ENCODE results near the gene ATRNL1. TPM values are rescaled to one million over a fixed set of nuclear protein-coding genes. Genes with fewer than 3 reads are reported as not detected.

Gene ATRNL1
- total RNA-seq, 1 donor from 2014 or later = 0.74 TPM

DNA sequence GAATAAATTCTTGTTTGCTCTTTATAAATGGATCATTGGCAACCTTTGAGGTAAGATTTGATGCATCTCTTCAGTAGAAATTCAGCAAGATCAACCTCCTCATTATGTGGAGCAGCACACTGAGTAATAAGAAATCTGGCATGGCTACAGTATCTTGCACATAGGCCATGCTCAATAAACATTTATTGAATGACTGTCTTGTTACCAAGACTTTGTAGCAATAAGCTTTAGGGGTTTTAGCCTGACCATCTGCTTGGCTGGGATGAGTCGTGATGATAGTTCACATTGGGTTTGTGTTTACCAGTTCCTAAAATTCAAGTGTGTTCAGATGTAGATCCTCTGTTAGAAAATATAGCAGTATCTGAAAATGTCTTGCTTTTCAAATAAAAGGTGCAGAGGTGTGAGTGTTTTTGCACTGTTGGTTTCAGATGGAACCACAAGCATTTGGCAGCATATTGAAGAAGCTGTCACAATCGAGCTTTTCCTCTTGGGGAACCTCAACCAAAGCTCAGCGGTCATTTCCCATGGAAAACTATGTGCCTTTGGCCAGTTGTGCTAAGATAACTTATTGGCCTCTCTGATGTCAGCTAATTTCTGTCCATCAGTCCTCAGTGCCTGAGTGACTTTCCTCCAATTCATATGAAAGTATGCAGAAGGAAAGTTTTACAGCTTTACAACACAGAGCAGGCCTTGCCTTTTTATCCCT, 737.3 kb downstream of the ATRNL1 start:
- DNase-seq (ENCODE audit: low spot score) = no peak

DNA sequence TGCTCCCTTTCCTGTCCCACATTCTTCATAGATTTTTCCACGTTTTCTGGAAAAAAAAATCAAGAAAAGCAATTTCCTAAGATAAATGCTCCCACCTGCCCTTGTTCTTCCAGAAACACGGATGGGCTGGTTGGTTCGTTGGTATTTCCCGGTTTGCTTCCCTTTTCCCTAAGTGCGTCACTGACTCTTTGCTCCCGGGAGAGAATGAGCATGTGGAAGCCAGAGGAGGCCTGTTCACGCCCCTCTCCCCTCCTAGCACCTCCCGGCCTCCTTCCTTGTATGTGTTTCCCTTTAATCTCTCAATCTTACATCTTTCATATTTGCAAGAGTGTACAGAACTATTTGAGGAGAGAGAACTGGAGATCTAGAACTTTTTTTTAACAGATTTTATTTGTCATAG, 737.9 kb downstream of the ATRNL1 start:
- no peak for DNase-seq (ENCODE audit: low spot score)

DNA sequence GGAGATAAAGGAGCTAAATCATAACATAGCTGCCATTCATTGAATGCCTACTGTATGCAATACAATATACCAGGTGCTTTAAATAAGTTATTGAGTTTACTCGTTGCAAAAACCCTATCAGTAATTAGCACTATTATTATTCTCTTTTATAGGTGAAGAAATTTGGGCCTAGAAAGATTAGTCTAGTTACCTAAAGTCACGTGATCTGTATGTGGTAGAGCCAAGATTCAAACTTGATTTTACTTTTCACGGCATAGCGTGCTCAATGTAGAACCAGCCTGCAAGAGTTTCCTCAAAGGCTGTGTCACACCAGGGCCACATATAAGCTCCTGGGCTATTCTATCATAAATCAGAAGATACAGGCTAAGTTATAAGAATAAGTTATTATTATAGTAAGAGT, 740.0 kb downstream of the ATRNL1 start:
- DNase-seq (ENCODE audit: low spot score) = no peak

DNA sequence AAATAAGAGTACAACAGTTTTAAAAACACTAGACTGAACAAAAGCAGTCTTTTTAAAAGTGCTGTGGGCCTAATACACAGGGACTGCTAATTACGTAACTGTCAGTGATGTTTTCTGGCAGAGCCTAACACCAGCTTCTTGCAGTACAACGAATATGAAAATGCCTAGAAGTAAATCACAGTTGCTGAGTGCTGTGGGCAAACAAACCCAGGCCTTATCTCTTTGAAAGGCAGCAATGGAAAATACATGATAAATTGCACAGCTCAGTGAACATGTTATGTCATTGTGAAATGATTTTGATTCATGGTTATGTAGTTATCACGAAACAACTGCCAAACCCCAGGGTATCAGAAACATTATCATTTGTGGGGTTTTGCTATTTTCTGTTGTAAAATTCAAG, 751.4 kb downstream of the ATRNL1 start:
- no peak for DNase-seq (ENCODE audit: low spot score)

DNA sequence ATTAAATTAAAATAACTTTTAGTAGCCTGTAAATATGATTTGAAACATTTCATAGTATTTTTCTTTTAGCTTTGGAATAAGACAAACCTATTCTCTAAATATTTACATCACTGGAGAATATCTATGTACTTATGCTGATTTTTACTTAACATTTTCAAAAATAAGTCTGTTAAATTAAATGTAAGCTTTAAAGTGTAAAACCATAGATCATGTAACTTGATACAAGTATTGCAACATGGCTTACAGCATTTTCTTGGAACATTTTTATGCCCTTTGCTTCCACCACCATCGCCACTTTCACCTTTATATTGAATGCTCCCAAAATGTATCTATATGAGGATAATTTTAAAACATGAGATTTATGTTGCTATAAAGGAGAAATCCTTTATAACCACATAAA, 752.8 kb downstream of the ATRNL1 start:
- DNase-seq (ENCODE audit: low spot score) = no peak

DNA sequence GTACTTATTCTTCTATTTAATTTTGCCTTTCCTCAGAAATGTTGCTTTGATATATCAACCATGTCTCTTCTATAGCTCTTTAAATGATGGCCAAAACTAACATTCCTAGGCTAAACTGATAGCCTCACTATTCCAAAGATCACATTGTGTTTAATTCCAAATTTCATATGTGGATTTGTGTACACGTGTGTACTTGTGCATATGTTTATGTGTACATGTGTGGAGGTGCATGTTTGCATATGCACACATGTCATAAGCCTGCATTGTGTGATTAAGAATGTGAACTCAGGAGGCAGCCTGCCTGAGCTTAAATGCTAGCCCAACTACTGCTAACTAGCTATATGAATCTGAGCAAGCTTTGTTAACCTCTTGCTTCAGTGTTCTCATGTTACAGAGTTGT, 753.4 kb downstream of the ATRNL1 start:
- DNase-seq (ENCODE audit: low spot score) = no peak

DNA sequence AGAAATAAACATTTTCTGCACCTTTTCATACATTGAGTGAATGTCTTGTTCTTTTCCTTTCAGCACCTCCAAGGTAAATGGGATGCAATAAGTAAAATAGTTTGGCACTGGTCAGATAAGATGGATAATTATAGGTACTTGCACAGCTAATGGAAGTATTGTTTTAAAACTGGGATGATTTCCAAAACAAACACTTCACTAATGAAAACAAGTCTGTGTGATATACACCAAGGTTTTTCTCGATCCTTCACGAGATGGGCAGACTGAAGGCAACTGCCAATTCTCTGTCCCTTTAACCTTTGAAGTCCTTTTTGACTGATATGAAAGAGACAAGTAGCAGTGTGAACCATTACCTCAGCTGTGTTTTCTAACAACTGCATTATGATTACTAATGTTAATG, 756.0 kb downstream of the ATRNL1 start:
- DNase-seq (ENCODE audit: low spot score) = no peak

DNA sequence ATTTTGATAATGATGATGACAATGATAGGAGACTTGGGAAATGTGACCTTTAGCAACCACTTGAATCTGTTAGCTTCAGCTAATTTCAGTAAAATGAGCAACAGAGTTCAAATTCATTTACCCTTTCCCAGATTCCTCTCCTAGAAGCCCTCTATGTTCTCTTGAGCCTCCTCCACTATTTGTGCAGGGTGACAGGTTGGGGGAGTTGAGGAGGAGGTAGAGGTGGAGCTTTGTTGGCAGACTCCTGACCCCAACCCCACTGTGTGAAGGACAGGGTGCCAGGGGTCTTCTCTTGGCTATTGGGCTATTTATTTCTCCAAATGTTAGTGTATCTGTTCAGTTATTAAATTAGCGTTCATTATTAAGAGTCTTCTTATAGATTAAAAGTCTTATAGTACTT, 757.5 kb downstream of the ATRNL1 start:
- DNase-seq (ENCODE audit: low spot score) = no peak

DNA sequence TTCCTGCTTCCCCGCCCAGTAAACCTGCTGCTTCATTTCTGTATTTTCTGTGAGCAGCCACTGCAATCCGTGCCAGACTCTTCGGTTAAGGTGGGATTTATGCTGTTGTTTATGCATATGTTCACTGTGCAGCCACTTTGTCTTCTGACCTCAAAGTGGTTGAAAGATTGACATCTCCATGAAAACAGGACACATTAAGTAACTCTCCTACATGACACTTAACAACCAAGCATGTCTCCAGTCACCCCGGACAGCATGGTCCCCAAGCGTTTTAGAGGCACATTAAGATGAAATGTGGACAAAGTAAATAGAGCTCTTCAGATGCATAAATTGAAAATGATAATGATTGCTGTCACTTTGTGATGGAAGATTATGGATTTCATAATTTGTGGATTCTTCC, 758.5 kb downstream of the ATRNL1 start:
- no peak for DNase-seq (ENCODE audit: low spot score)

DNA sequence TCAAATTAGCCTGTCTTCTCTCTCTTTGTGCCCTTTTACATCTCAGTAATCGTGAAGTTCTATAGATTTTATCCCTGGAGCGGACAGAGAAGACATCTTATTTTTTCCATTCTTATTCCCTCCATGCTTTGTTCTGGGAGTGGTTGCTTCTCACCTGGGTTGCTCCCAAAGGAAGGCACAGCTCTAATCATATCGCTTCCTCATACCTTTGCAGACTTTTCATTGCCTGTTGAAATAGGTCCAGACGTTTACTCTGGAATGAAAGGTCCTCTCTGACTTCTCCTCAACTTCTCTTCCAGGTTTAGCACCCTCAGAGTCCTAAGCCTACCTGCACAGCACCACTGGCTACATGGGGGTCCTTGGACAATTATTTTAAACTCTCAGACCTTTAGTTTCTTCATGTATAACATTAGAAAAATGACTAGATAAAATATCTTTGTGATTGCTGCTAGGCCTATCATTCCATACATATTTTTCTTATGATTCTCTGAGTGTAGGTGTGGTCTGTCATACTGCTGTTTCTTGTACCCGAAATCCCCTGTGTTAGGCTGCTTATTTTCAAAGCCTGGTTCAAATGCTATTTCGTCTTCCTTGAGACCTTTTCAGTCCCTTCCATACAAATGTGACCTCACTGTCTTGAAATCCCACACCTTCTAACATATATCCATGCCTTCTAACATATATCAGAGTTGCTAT, 761.7 kb downstream of the ATRNL1 start:
- no peak for DNase-seq (ENCODE audit: low spot score)

DNA sequence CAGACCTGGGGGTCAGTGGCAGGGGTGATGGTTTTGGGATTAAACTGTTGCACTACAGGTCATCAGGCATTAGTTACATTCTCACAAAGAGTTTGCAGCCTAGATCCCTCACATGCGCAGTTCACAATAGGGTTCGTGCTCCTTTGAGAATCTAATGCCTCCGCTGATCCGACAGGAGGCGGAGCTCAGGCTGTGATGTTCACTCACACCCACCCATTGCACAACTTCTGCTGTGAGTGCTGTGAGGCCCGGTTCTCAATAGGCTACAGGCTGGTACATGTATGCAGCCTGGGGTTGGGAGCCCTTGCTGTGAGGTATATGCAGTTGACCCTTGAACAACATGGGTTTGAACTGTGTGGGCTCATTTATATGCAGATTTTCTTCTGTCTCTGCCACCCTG, 763.4 kb downstream of the ATRNL1 start:
- DNase-seq (ENCODE audit: low spot score) = no peak

DNA sequence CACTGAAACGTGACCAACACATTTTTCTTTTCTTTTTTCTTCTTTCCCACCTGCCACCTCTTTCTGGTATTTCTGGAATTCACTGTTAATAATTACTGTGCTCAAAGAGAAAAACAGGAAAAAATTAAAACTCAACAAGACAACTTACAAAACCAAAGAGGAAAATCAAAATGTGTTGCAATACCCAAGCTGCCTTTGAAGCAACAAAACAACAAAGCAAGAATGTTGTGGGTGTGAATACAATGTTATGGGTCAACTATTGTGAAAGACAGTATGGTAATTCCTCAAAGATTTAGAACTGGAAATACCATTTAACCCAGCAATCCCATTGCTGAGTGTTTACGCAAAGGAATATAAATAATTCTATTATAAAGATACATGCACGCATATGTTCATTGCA, 764.7 kb downstream of the ATRNL1 start:
- DNase-seq (ENCODE audit: low spot score) = no peak

DNA sequence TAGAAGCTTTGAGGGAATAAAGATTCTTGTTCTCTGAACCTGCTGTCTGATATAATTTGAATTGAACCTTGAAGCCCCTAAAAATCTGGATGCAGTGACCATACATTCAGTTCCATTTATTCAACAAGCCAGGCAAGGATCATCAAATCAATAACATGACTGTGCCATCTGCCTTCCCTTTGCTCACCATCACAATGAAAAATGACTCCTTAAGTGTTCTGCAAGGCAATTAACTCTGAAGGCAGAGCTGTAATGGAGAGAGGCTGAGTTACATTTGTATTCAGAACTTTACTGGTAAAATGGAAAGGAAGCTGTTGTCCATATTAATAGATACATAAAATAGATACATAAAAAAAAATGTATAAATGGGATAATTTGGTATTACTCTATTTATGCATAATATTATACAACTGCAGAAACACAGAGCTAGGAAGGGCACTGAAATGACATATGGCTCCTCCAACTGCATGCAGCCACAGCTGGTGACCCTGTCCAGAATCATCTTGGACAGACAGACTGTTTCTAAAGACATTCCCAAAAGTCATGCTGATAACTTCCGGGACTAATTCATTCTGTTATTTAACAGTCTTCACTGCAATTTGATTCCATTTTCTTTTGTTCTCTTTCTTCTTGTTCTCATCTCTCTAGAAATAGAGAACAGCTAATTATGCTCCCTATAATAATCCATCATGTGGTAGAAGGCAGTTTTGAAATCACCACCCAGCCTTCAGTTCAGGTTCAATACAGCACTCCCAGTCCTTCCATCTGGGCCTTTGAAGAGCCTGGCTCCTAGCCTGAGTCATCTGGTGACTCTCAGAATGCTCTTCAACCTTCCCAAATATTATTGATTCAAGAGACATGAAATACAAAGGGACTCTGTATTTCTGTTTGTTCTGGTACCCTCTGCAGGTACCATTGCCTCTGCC, 767.3 kb downstream of the ATRNL1 start:
- DNase-seq (ENCODE audit: low spot score) = no peak

DNA sequence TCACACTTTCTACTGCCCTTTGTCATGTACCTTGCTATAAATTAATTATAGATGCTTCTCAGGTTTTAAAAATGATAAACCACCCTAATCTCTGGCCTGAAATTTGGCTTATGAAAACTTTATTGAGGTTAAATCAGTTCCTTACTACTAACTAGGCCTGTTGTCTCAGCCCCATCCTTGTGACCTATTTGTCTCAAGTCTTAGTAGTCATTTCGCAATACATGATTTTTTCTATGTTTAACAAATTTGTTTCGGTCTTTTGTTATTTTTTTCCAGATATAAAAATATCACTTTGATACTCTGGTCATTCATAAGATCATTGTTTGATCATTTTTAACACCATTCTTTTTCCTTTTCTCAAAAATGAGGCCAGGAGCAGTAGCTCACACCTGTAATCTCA, 768.3 kb downstream of the ATRNL1 start:
- no peak for DNase-seq (ENCODE audit: low spot score)

DNA sequence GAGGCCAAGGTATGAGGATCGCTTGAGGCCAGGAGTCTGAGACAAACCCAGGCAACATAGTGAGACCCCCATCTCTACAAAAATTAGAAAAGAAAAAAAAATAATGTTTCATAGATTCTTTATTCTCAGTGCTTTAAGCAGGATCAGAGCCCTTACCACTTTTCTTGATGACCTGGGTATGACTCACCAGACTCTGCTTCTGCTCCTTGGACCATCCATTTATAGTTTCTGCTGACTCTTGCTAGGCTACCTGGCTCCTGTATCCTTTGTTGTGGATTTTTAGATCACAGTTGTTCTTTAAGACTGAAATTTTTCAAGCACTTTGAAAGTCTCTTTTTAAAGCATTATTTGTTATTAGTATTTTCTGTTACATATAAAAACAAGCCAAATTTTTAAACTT, 768.7 kb downstream of the ATRNL1 start:
- no peak for DNase-seq (ENCODE audit: low spot score)

DNA sequence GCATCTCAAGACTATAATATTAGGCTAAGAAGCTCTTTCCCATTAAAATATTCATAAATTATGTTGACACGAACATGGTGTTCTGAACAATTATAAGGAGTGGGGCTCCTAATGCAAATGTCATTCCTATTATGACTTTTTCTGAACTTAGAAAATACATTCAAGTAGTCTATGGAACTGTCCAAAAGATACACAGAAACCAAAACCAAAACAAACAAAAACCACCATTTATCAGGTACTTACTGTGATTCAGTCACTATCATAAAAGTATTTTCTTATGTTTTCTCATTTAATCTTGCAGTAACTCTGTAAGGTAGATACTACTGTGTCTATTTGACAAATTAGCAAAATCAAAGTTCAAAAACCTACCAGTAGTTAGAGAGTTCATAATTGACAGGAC, 773.0 kb downstream of the ATRNL1 start:
- DNase-seq (ENCODE audit: low spot score) = no peak

DNA sequence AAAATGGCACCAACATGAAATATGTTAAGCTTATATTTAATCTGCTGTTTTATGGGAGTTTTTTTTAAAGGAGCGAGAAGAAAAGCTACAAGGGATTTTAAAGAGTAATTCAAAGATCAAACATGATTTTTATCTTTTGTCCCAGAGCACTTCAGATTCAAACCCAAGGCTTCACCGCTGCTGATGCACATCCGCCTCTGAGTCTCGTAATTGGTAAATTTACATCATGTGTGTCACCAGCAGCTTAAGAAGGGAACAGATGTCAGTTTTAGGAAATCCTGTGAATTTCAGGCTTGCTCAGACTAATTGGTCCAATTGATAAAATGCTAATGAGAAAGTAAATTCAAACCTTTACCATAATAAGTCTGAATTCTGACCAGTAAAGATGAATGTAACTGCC, 773.5 kb downstream of the ATRNL1 start:
- DNase-seq (ENCODE audit: low spot score) = no peak

DNA sequence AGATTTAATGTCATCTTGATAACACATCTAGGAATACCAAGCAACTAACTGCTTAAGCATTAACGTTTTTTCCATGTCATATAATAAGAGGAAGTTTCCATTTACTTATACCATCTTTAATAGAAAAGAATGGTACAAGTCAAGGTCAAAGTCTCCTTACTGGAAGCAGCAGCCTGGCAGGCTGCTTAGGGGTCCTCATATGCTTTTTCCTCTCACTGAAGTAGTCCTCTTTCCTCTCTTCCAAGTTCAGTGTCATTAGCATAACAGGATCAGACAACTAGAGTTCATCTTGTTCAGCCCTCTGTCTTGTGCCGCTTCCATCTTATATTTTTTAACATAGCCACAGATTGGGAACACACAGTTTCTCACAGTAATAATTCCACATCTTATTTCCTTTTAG, 774.1 kb downstream of the ATRNL1 start:
- no peak for DNase-seq (ENCODE audit: low spot score)

DNA sequence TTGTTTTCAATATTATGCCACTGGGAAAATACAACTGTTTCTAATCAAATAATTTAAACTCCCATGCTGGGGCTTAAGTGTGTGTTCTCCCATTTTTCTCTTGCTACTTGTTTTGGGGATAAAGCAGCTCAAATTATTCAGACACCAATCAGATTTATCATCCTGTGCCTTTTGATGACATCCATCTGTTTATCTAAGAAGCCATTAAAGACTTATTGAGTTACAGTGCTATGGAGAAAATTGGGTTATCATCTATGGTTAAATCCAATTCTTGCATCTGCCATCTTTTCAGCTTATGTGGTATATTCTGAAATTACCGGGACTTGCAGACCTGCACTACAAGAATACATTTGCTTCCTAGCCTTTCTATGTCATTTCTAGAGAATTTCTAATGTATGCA, 778.7 kb downstream of the ATRNL1 start:
- DNase-seq (ENCODE audit: low spot score) = no peak

DNA sequence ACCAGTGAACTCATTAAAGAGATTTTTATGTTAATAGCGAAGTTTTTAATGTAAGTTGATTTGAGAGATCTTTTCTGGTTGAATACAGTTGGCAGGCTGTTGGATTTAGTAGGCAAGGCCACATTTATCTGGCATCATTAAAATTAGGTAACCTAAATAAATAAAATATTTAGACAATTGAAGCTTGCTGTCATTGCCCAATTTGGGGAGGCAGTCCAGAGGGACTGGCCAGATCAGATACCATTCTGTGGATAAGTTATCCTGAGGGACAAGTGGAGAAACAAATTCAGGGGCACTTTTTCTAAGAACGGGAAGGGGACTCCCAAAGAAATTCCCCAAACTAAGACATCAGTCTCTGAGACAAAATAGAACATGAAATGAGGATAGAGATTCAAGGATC, 782.0 kb downstream of the ATRNL1 start:
- no peak for DNase-seq (ENCODE audit: low spot score)

DNA sequence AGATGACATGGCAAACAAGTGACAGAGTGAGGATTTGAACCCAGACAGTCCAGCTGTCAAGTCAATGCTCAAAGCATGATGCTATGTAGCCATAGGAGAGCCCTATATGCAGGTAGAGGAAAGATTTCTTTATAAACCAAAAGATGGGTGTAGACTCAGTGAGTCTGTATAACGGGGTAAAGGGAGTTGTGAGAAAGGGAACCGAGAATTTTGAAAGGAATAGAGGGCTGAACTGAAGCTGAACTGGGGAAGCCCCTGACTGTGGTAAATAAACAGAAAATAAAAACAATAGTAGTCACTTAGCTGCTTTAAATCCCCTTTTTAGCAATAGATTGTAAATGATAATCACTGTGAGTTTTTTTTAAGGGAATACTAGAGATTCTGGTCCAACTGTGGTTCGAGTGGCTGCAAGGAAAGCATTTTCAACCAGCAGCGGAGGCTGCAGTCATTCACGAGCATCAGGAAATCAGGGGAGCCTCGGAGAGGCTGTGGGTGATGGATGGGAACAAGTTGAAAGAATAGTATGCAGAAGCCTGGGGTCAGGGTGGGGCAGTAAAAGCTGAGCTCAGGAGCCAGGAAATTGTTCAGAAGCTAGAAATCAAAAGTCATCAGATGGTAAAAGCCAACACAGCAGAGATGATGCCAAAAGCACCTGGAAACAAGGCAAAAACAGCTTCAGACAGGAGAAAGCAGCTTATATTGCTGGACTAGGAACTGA, 786.4 kb downstream of the ATRNL1 start:
- no peak for DNase-seq (ENCODE audit: low spot score)

DNA sequence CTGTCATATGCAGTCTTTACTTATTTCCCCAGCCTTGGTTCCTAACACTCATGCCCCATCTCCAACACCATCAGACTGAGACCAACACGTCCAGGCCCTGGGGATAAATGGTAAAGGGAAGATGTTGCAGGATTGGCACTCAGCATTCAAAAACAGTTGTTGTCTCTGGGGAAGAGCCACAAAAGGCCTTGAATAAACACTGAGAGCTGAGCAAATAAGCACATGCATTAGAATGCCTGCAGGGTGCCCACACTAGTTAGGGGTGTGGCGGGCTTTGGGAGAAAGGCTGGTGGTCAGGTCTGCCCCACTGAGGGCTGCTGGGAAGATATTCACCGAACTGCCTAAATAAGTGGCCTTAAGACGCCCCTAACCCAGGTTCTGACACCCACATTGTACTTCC, 788.9 kb downstream of the ATRNL1 start:
- no peak for DNase-seq (ENCODE audit: low spot score)
